H1 (cell line): ENCODE data around the gene APOL5.

Source experiments
- ATF2 ChIP-seq: IDR thresholded peaks from 2 replicates; pipeline ENCODE4 v1.6.1; 2012; ENCODE audit warnings: low read length, inconsistent platforms
- CEBPB ChIP-seq: IDR thresholded peaks from 2 replicates; pipeline ENCODE4 v1.6.1; 2012; ENCODE audit warnings: low read depth, low read length
- EP300 ChIP-seq, 2 experiments: IDR thresholded peaks; 1 replicate in 1 of 2; 2 replicates in 1 of 2; pipeline ENCODE4 v1.6.1; 2011 to 2012; ENCODE audit warnings: low read depth in 2 of 2, low read length in 2 of 2, mild to moderate bottlenecking in 2 of 2, borderline replicate concordance in 1 of 2, inconsistent platforms in 1 of 2, moderate library complexity in 1 of 2
- GABPA ChIP-seq: IDR thresholded peaks from 2 replicates; pipeline ENCODE4 v1.6.1; 2011; ENCODE audit warnings: mild to moderate bottlenecking, low read length, moderate library complexity, borderline replicate concordance; ENCODE audit not compliant: insufficient read depth
- KDM1A ChIP-seq: fragments of 200-600, 300-600 bp; sonication (generic); IDR thresholded peaks from 2 replicates; pipeline ENCODE4 v1.7.1; 2016; ENCODE audit warnings: mild to moderate bottlenecking, low read length, borderline replicate concordance
- TF ChIP-seq, protein P1 (sequence below), 3 experiments: IDR thresholded peaks; 1 replicate in 2 of 3; 2 replicates in 1 of 3; pipeline versions ENCODE4 v1.5.1 to v1.6.1; 2011; ENCODE audit warnings: low read length in 3 of 3, mild to moderate bottlenecking in 3 of 3, inconsistent platforms in 2 of 3, low read depth in 1 of 3, moderate library complexity in 1 of 3; ENCODE audit not compliant: insufficient read depth in 1 of 3; ENCODE audit errors: control extremely low read depth in 1 of 3

- TF ChIP-seq CEBPB (no peak), EP300 (IDR thresholded peaks at IDR 0.05; ENCODE audit: borderline replicate concordance in 1 of 2, low read depth in 2 of 2, low read length in 2 of 2) (no peak), ATF2 (no peak), KDM1A (no peak), GABPA (no peak)
- TF ChIP-seq, protein P1, sequence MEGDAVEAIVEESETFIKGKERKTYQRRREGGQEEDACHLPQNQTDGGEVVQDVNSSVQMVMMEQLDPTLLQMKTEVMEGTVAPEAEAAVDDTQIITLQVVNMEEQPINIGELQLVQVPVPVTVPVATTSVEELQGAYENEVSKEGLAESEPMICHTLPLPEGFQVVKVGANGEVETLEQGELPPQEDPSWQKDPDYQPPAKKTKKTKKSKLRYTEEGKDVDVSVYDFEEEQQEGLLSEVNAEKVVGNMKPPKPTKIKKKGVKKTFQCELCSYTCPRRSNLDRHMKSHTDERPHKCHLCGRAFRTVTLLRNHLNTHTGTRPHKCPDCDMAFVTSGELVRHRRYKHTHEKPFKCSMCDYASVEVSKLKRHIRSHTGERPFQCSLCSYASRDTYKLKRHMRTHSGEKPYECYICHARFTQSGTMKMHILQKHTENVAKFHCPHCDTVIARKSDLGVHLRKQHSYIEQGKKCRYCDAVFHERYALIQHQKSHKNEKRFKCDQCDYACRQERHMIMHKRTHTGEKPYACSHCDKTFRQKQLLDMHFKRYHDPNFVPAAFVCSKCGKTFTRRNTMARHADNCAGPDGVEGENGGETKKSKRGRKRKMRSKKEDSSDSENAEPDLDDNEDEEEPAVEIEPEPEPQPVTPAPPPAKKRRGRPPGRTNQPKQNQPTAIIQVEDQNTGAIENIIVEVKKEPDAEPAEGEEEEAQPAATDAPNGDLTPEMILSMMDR (IDR thresholded peaks at IDR 0.05; ENCODE audit: control extremely low read depth in 1 of 3, insufficient read depth in 1 of 3, low read depth in 1 of 3, low read length in 3 of 3), result no peak
These were observed 8.7 kb downstream of the APOL5 start for GRCh38 chr22:35726398-35726797.
